Glutamatergic neuron (in vitro differentiated cells): Measurements from ENCODE around the gene REXO4. TPM values are rescaled to one million over a fixed set of nuclear protein-coding genes. Genes with fewer than 3 reads are reported as not detected.
"Not testable (repeated sequence)": the region's sequence is repeated elsewhere in the genome, so short reads cannot be mapped to it uniquely, and the experiment has no call there.

Experiments
- DNase-seq: peaks from one replicate; pipeline ENCODE4 v3.0.0; 2022
- H3K27ac Mint-ChIP-seq: one replicate; pipeline ENCODE4 v1.8.0; 2020; ENCODE audit warnings: mild to moderate bottlenecking, mixed read lengths, inconsistent platforms; ENCODE audit not compliant: unreplicated experiment
- H3K27me3 Mint-ChIP-seq: one replicate; pipeline ENCODE4 v1.8.0; 2020; ENCODE audit warnings: mild to moderate bottlenecking, moderate library complexity, mixed read lengths, inconsistent platforms; ENCODE audit not compliant: unreplicated experiment
- H3K36me3 Mint-ChIP-seq: one replicate; pipeline ENCODE4 v1.8.0; 2020; ENCODE audit warnings: mild to moderate bottlenecking, mixed read lengths, inconsistent platforms; ENCODE audit not compliant: unreplicated experiment
- H3K4me1 Mint-ChIP-seq: one replicate; pipeline ENCODE4 v1.8.0; 2020; ENCODE audit warnings: mild to moderate bottlenecking, low read depth, mixed read lengths, inconsistent platforms; ENCODE audit not compliant: unreplicated experiment
- H3K4me3 Mint-ChIP-seq: one replicate; pipeline ENCODE4 v1.8.0; 2020; ENCODE audit warnings: mild to moderate bottlenecking, mixed read lengths, inconsistent platforms; ENCODE audit not compliant: unreplicated experiment
- H3K9me3 Mint-ChIP-seq: one replicate; pipeline ENCODE4 v1.8.0; 2020; ENCODE audit warnings: mild to moderate bottlenecking, moderate library complexity, mixed read lengths, inconsistent platforms; ENCODE audit not compliant: unreplicated experiment
- total RNA-seq: library from RNA; stranded (reverse); fragmentation: NEBNext Ultra II Directional; extraction: Animal tissue kit (Norgen Biotek cat#: 25700); gene quantifications from one replicate; pipeline ENCODE4 v1.2.1, GENCODE V29; 2021; ENCODE audit not compliant: unreplicated experiment
- TF ChIP-seq, protein P1 (sequence below): fragments of 200-600 bp; sonication (generic); IDR thresholded peaks from one replicate; pipeline ENCODE4 v1.5.0; 2021; ENCODE audit not compliant: partially characterized antibody, unreplicated experiment

REXO4 gene
- total RNA-seq, 1 donor from 2014 or later = 20.4 TPM

GRCh38 chr9:133379153-133380086 lies 38.4 kb downstream of the REXO4 start:
- TF ChIP-seq, protein P1, sequence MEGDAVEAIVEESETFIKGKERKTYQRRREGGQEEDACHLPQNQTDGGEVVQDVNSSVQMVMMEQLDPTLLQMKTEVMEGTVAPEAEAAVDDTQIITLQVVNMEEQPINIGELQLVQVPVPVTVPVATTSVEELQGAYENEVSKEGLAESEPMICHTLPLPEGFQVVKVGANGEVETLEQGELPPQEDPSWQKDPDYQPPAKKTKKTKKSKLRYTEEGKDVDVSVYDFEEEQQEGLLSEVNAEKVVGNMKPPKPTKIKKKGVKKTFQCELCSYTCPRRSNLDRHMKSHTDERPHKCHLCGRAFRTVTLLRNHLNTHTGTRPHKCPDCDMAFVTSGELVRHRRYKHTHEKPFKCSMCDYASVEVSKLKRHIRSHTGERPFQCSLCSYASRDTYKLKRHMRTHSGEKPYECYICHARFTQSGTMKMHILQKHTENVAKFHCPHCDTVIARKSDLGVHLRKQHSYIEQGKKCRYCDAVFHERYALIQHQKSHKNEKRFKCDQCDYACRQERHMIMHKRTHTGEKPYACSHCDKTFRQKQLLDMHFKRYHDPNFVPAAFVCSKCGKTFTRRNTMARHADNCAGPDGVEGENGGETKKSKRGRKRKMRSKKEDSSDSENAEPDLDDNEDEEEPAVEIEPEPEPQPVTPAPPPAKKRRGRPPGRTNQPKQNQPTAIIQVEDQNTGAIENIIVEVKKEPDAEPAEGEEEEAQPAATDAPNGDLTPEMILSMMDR = no peak
- peaks cover 3% of the 10 kb centered on the region for H3K27me3 Mint-ChIP-seq
- H3K27ac Mint-ChIP-seq = peak overlapping the region; percentile 17
- H3K36me3 Mint-ChIP-seq = no peaks in the 10 kb centered on the region
- no peak overlapping the region for H3K4me3 Mint-ChIP-seq
- DNase-seq = no peak
- H3K4me1 Mint-ChIP-seq = no peaks in the 10 kb centered on the region
- H3K9me3 Mint-ChIP-seq = peaks cover 3% of the 10 kb centered on the region

DNA sequence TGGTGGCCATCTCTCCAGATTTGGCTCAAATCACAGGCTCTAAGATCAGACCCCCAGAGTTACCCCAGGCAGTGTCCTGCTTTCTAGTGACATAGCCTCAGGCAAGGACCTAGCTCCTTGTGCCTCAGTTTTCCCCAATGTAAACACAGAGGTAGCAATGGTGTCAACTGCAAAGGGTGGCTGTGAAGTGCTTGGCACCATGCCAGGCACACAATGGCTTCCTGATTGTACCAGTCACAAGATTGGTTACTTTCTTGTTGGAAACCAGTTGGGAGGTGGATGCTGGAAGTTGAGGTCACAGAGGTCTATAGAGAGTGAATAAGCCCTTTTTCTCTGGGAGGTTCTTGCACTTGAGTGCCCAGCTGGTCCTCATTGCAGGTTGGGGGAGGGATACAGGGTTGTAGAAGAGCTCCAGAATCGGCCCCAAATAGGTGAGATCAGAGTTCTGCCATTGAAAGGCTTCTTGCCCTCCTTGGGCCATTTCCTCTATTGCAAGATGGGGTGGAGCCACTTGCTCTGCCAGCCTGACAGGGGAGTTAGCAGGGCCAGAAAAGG lies 39.3 kb downstream of the REXO4 start:
- TF ChIP-seq, protein P1 = no peak
- Mint-ChIP-seq H3K9me3 (peaks cover 3% of the 10 kb centered on the region), H3K4me3 (no peak overlapping the region), H3K27ac (peak overlapping the region; percentile 17), H3K27me3 (peaks cover 3% of the 10 kb centered on the region), H3K4me1 (no peaks in the 10 kb centered on the region), H3K36me3 (no peaks in the 10 kb centered on the region)
- DNase-seq = no peak

- TF ChIP-seq, protein P1 = no peak
- H3K36me3 Mint-ChIP-seq = no peaks in the 10 kb centered on the region
- no peak overlapping the region for H3K4me3 Mint-ChIP-seq
- H3K4me1 Mint-ChIP-seq = no peaks in the 10 kb centered on the region
- H3K9me3 Mint-ChIP-seq = peaks cover 3% of the 10 kb centered on the region
- no peak for DNase-seq
- H3K27me3 Mint-ChIP-seq = peaks cover 3% of the 10 kb centered on the region
- H3K27ac Mint-ChIP-seq = peak overlapping the region; percentile 17
These were observed 40.0 kb downstream of the REXO4 start for GRCh38 chr9:133377721-133378216.

GRCh38 chr9:133377280-133377679 lies 40.5 kb downstream of the REXO4 start:
- H3K36me3 Mint-ChIP-seq, DNase-seq, H3K9me3 Mint-ChIP-seq, H3K4me1 Mint-ChIP-seq, H3K27me3 Mint-ChIP-seq, H3K27ac Mint-ChIP-seq: not testable (repeated sequence)
- H3K4me3 Mint-ChIP-seq = peak overlapping the region; percentile 72

- Mint-ChIP-seq H3K4me1 (peaks cover 6% of the 10 kb centered on the region), H3K4me3 (peak within 1 kb of the TSS; percentile 94), H3K36me3 (no peaks in the 10 kb centered on the region), H3K9me3 (peaks cover 3% of the 10 kb centered on the region), H3K27me3 (peaks cover 3% of the 10 kb centered on the region), H3K27ac (peak within 1 kb of the TSS; percentile 94)
- DNase-seq = peak; percentile 97
- TF ChIP-seq, protein P1 = peak; percentile 17
These were observed 41.8 kb downstream of the REXO4 start, which contains the start of the genes STKLD1 and SURF4 for GRCh38 chr9:133375724-133376654. STKLD1 (plus strand) TSS chr9:133376366; CDS start chr9:133376474, 108 bp downstream. SURF4 (minus strand) TSS chr9:133376060; CDS start chr9:133375969, 91 bp downstream.
